Ishikawa (cell line): ENCODE results near the gene PIGR.

ENCODE experiments used
- CEBPB ChIP-seq: IDR thresholded peaks from 2 replicates; pipeline ENCODE4 v1.6.1; 2012
- EGR1 ChIP-seq: IDR thresholded peaks from 2 replicates; pipeline ENCODE4 v1.6.1; 2012
- EP300 ChIP-seq: IDR thresholded peaks from 2 replicates; pipeline ENCODE4 v1.6.1; 2012; ENCODE audit warnings: borderline replicate concordance
- FOXM1 ChIP-seq: IDR thresholded peaks from 2 replicates; pipeline ENCODE4 v1.6.1; 2012; ENCODE audit warnings: low read depth, borderline replicate concordance
- NFIC ChIP-seq: IDR thresholded peaks from 2 replicates; pipeline ENCODE4 v1.6.1; 2012
- RAD21 ChIP-seq: IDR thresholded peaks from 2 replicates; pipeline ENCODE4 v1.6.1; 2012; ENCODE audit warnings: low read depth
- TEAD4 ChIP-seq: IDR thresholded peaks from 2 replicates; pipeline ENCODE4 v1.6.1; 2012
- ZBTB7A ChIP-seq: IDR thresholded peaks from 2 replicates; pipeline ENCODE4 v1.6.1; 2012; ENCODE audit warnings: low read depth

DNA sequence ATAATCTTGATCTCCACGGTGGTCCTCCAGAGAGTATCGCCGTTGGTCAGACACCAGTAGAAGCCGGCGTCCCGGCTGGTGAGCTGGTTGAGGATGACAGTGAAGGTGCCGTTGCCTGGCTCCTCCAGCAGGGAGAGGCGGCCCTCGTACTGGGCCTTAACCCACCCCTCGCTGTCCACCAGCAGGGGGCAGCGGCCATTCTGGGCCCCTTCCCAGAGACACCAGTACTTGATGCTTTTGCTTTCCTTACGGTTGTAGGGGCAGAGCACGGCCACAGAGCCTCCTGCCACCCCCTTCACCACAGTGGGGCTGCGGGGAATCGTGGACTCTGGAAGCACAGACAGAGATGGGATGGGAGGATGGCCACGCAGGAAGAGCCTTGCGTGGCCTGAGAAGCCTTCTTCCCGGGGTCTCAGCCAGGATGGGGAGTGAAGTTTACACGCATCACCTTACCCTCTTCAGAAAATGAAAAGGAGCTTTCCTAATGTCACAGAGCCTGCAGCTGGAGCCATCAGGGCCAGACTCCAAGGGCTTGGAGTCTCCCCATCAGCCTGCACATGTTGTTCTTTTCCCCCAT, 10.7 kb downstream of the PIGR start:
- TF ChIP-seq EP300 = no peak
- TF ChIP-seq NFIC = no peak
- no peak for TF ChIP-seq ZBTB7A
- no peak for TF ChIP-seq TEAD4
- peak; percentile 38 for TF ChIP-seq RAD21
- TF ChIP-seq EGR1 = no peak
- no peak for TF ChIP-seq FOXM1
- TF ChIP-seq CEBPB = no peak
